HepG2 (cell line): ENCODE data around the gene IMPDH1. TPM values are rescaled to one million over a fixed set of nuclear protein-coding genes. Genes with fewer than 3 reads are reported as not detected.

ENCODE experiments used
- BRCA1 ChIP-seq: sonication (generic); formaldehyde crosslinking; IDR thresholded peaks from 2 replicates; pipeline ENCODE4 v1.4.0; 2020; ENCODE audit warnings: missing genetic modification reagents
- FOSL2 ChIP-seq: sonication (generic); formaldehyde crosslinking; IDR thresholded peaks from 2 replicates; pipeline ENCODE4 v1.4.0; 2020; ENCODE audit warnings: missing genetic modification reagents
- FOXA3 ChIP-seq: IDR thresholded peaks from 2 replicates; pipeline ENCODE4 v1.6.1; 2016; ENCODE audit warnings: missing genetic modification reagents, missing compliant biosample characterization
- FOXP1 ChIP-seq, 2 experiments: fragments of 450-650 bp in 1 of 2; IDR thresholded peaks; 2 replicates each; pipeline ENCODE4 v1.6.1; 2017 to 2018; ENCODE audit warnings: antibody characterized with exemption in 1 of 2
- HNF4A ChIP-seq: sonication (generic); formaldehyde crosslinking; IDR thresholded peaks from 2 replicates; pipeline ENCODE4 v1.4.0; 2020; ENCODE audit warnings: missing genetic modification reagents
- JUN ChIP-seq: sonication (generic); formaldehyde crosslinking; IDR thresholded peaks from 2 replicates; pipeline ENCODE4 v1.4.0; 2020; ENCODE audit warnings: mild to moderate bottlenecking, missing genetic modification reagents
- KAT7 ChIP-seq: IDR thresholded peaks from 2 replicates; pipeline ENCODE4 v1.6.1; 2018; ENCODE audit warnings: borderline replicate concordance, missing compliant biosample characterization
- LCORL ChIP-seq, 2 experiments: fragments of 450-650 bp in 1 of 2; sonication (generic) in 1 of 2; formaldehyde crosslinking in 1 of 2; IDR thresholded peaks; 2 replicates each; pipeline versions ENCODE4 v1.5.0 to v1.6.1; 2017 to 2020; ENCODE audit warnings: antibody characterized with exemption in 1 of 2, missing genetic modification reagents in 1 of 2
- NCOA1 ChIP-seq: sonication (generic); formaldehyde crosslinking; IDR thresholded peaks from 2 replicates; pipeline ENCODE4 v1.9.0; 2021; ENCODE audit warnings: missing genetic modification reagents
- NCOA2 ChIP-seq: sonication (generic); formaldehyde crosslinking; IDR thresholded peaks from 2 replicates; pipeline ENCODE4 v1.8.0; 2022; ENCODE audit warnings: inconsistent platforms
- PHF21A ChIP-seq: sonication (generic); formaldehyde crosslinking; IDR thresholded peaks from 2 replicates; pipeline ENCODE4 v1.5.0; 2020; ENCODE audit warnings: mild to moderate bottlenecking, missing genetic modification reagents
- RARA ChIP-seq: IDR thresholded peaks from 2 replicates; pipeline ENCODE4 v1.6.1; 2016; ENCODE audit warnings: missing genetic modification reagents, missing compliant biosample characterization
- RXRA ChIP-seq: sonication (generic); formaldehyde crosslinking; IDR thresholded peaks from 2 replicates; pipeline ENCODE4 v1.5.1; 2020; ENCODE audit warnings: missing genetic modification reagents
- SMC3 ChIP-seq: IDR thresholded peaks from 2 replicates; pipeline ENCODE4 v1.6.1; 2011; ENCODE audit warnings: low read length, improper control_type of control experiment
- TBX3 ChIP-seq: fragments of 450-650 bp; IDR thresholded peaks from 2 replicates; pipeline ENCODE4 v1.6.1; 2017; ENCODE audit warnings: antibody characterized with exemption, mild to moderate bottlenecking, inconsistent platforms, borderline replicate concordance
- ZNF121 ChIP-seq: sonication (generic); formaldehyde crosslinking; IDR thresholded peaks from 2 replicates; pipeline ENCODE4 v1.5.0; 2020; ENCODE audit warnings: mild to moderate bottlenecking, missing genetic modification reagents
- ZNF280D ChIP-seq: sonication (generic); formaldehyde crosslinking; IDR thresholded peaks from 2 replicates; pipeline ENCODE4 v1.5.1; 2020; ENCODE audit warnings: mild to moderate bottlenecking, missing genetic modification reagents
- ZNF337 ChIP-seq: sonication (generic); formaldehyde crosslinking; IDR thresholded peaks from 2 replicates; pipeline ENCODE4 v1.5.1; 2020; ENCODE audit warnings: missing genetic modification reagents, low read depth, mild to moderate bottlenecking, borderline replicate concordance
- ZNF496 ChIP-seq: sonication (generic); formaldehyde crosslinking; IDR thresholded peaks from 2 replicates; pipeline ENCODE4 v1.8.1; 2023; ENCODE audit warnings: mild to moderate bottlenecking, moderate library complexity, missing genetic modification reagents; ENCODE audit not compliant: insufficient replicate concordance
- ZNF501 ChIP-seq: sonication (generic); formaldehyde crosslinking; IDR thresholded peaks from 2 replicates; pipeline ENCODE4 v1.5.1; 2020; ENCODE audit warnings: mild to moderate bottlenecking, moderate library complexity, missing genetic modification reagents
- ZNF776 ChIP-seq: sonication (generic); formaldehyde crosslinking; IDR thresholded peaks from 2 replicates; pipeline ENCODE4 v1.4.0; 2020; ENCODE audit warnings: mild to moderate bottlenecking, missing genetic modification reagents
- ZNF891 ChIP-seq: sonication (generic); formaldehyde crosslinking; IDR thresholded peaks from 2 replicates; pipeline ENCODE4 v1.5.0; 2020; ENCODE audit warnings: mild to moderate bottlenecking, missing genetic modification reagents
- polyA plus RNA-seq, 8 experiments: library from polyadenylated mRNA; depleted of rRNA in 3 of 8; stranded (reverse) in 7 of 8; unstranded in 1 of 8; fragments of >200 nt; fragmentation: Illumina TruSeq in 4 of 8; extraction: Trizol in 4 of 8; gene quantifications; 2 replicates each; pipeline versions ENCODE4 v1.2.1 to v1.2.3, GENCODE V29; 2011 to 2016; ENCODE audit warnings: low read depth in 4 of 8, missing spikeins in 1 of 8, mixed read lengths in 1 of 8; ENCODE audit not compliant: insufficient read depth in 1 of 8
- total RNA-seq, 5 experiments: library from RNA; depleted of rRNA; stranded (reverse); fragments of >200 nt; fragmentation: Illumina TruSeq; extraction: Trizol; gene quantifications; 2 replicates each; pipeline ENCODE4 v1.2.3, GENCODE V29; 2016; ENCODE audit warnings: low read depth in 1 of 5
- TF ChIP-seq, protein P1 (sequence below): sonication (generic); formaldehyde crosslinking; IDR thresholded peaks from 2 replicates; pipeline ENCODE4 v1.5.0; 2020; ENCODE audit warnings: mild to moderate bottlenecking, missing genetic modification reagents, borderline replicate concordance

The IMPDH1 gene
- total and polyA plus RNA-seq, 2 of the 13 experiments (the other 11 are each of a cell fraction or from before 2014, with no cell fraction given) = 22.8 to 34.0 TPM

GRCh38 chr7:128398016-128398840 is 11.6 kb downstream of the IMPDH1 start (continued):
- TF ChIP-seq KAT7 (CRISPR knock-in tag) (no peak), RXRA (CRISPR knock-in tag) (0 out of 2 replicates have a peak, but pooled peaks have one; percentile 3), ZNF496 (CRISPR knock-in tag) (no peak), ZNF280D (CRISPR knock-in tag) (no peak), PHF21A (peak; percentile 10; the same call in 1 of the 2 replicates), BRCA1 (CRISPR knock-in tag) (no peak), ZNF121 (CRISPR knock-in tag) (no peak), ZNF776 (CRISPR knock-in tag) (no peak), NCOA1 (no peak), SMC3 (peak; percentile 90), NCOA2 (CRISPR knock-in tag) (0 out of 2 replicates have a peak, but pooled peaks have one; percentile 4), HNF4A (CRISPR knock-in tag) (peak; percentile 50; the same call in 1 of the 2 replicates), RARA (CRISPR knock-in tag) (peak; percentile 62), TBX3 (no peak), LCORL (IDR thresholded peaks at IDR 0.05) (no peak), LCORL (CRISPR knock-in tag; IDR thresholded peaks at IDR 0.05) (peak; percentile 89), FOXP1 (IDR thresholded peaks at IDR 0.05) (no peak), FOXP1 (CRISPR knock-in tag; IDR thresholded peaks at IDR 0.05) (peak; percentile 49; the same call in 1 of the 2 replicates), ZNF501 (CRISPR knock-in tag) (peak; percentile 68; the same call in 1 of the 2 replicates), FOSL2 (CRISPR knock-in tag) (0 out of 2 replicates have a peak, but pooled peaks have one; percentile 8), FOXA3 (CRISPR knock-in tag) (peak; percentile 29; the same call in 1 of the 2 replicates), ZNF337 (CRISPR knock-in tag) (no peak), JUN (no peak), ZNF891 (CRISPR knock-in tag) (0 out of 2 replicates have a peak, but pooled peaks have one; percentile 54)
- TF ChIP-seq, protein P1, sequence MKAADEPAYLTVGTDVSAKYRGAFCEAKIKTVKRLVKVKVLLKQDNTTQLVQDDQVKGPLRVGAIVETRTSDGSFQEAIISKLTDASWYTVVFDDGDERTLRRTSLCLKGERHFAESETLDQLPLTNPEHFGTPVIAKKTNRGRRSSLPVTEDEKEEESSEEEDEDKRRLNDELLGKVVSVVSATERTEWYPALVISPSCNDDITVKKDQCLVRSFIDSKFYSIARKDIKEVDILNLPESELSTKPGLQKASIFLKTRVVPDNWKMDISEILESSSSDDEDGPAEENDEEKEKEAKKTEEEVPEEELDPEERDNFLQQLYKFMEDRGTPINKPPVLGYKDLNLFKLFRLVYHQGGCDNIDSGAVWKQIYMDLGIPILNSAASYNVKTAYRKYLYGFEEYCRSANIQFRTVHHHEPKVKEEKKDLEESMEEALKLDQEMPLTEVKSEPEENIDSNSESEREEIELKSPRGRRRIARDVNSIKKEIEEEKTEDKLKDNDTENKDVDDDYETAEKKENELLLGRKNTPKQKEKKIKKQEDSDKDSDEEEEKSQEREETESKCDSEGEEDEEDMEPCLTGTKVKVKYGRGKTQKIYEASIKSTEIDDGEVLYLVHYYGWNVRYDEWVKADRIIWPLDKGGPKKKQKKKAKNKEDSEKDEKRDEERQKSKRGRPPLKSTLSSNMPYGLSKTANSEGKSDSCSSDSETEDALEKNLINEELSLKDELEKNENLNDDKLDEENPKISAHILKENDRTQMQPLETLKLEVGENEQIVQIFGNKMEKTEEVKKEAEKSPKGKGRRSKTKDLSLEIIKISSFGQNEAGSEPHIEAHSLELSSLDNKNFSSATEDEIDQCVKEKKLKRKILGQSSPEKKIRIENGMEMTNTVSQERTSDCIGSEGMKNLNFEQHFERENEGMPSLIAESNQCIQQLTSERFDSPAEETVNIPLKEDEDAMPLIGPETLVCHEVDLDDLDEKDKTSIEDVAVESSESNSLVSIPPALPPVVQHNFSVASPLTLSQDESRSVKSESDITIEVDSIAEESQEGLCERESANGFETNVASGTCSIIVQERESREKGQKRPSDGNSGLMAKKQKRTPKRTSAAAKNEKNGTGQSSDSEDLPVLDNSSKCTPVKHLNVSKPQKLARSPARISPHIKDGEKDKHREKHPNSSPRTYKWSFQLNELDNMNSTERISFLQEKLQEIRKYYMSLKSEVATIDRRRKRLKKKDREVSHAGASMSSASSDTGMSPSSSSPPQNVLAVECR (CRISPR knock-in tag) = peak; percentile 22; the same call in 1 of the 2 replicates
